ENCODE results near the gene HMX2.

- TF ChIP-seq POLR2A (IDR thresholded peaks at IDR 0.05; ENCODE audit: low read length) = no peak
- no peak for TF ChIP-seq GATA1 (IDR thresholded peaks at IDR 0.05; ENCODE audit: low read depth, low read length)
Measured at GRCh38 chr10:123100030-123100762, 47.7 kb upstream of the HMX2 start.

All from erythroblast (primary cell).